ENCODE results near the gene TAF5.
A peak's percentile ranks its signal among the peaks of the same experiment; 100 is the strongest.
"Not testable (repeated sequence)": the region's sequence is repeated elsewhere in the genome, so short reads cannot be mapped to it uniquely, and the experiment has no call there.

TAF5 gene

GRCh38 chr10:103367782-103368518 lies at the start of gene TAF5:
Gene TAF5, plus strand, starts transcription at chr10:103367976. Its CDS starts 14 bp downstream, at chr10:103367990.
- DNase-seq, result peak; percentile 82

- no peak for DNase-seq
These were observed 39.9 kb upstream of the TAF5 start for GRCh38 chr10:103327906-103328305.

GRCh38 chr10:103333934-103334520 lies 33.7 kb upstream of the TAF5 start:
- DNase-seq, result no peak

GRCh38 chr10:103334567-103334966 lies 33.2 kb upstream of the TAF5 start:
- DNase-seq, result no peak

- DNase-seq, result no peak
These were observed 31.4 kb upstream of the TAF5 start for GRCh38 chr10:103336370-103336769.

- DNase-seq, result no peak
These were observed 17.6 kb upstream of the TAF5 start for GRCh38 chr10:103350175-103350516.

GRCh38 chr10:103350517-103351260 lies 17.1 kb upstream of the TAF5 start, which contains the start of gene PCGF6:
Gene PCGF6, minus strand, starts transcription at chr10:103351140. Its CDS starts 74 bp downstream, at chr10:103351066.
- peak; percentile 21 for DNase-seq

GRCh38 chr10:103353281-103353680 lies 14.5 kb upstream of the TAF5 start:
- DNase-seq, result no peak

GRCh38 chr10:103354567-103354966 lies 13.2 kb upstream of the TAF5 start:
- not testable (repeated sequence) for DNase-seq

- DNase-seq, result no peak
These were observed 11.7 kb upstream of the TAF5 start for GRCh38 chr10:103355906-103356599.

GRCh38 chr10:103359493-103359892 lies 8.3 kb upstream of the TAF5 start:
- DNase-seq, result not testable (repeated sequence)

GRCh38 chr10:103360791-103361190 lies 7.0 kb upstream of the TAF5 start:
- not testable (repeated sequence) for DNase-seq

GRCh38 chr10:103367379-103367781 lies 396 bp upstream of the TAF5 start:
- no peak for DNase-seq

GRCh38 chr10:103373544-103373943 lies 5.8 kb downstream of the TAF5 start:
- DNase-seq, result no peak

- no peak for DNase-seq
These were observed 6.5 kb downstream of the TAF5 start for GRCh38 chr10:103374263-103374662.

- DNase-seq, result no peak
These were observed 15.0 kb downstream of the TAF5 start for GRCh38 chr10:103382769-103383168.

- DNase-seq, result no peak
These were observed 26.4 kb downstream of the TAF5 start for GRCh38 chr10:103394180-103394579.

GRCh38 chr10:103395754-103396066 lies 27.9 kb downstream of the TAF5 start:
- no peak for DNase-seq

- peak; percentile 84 for DNase-seq
These were observed 28.5 kb downstream of the TAF5 start, which contains the start of the genes ATP5MK and PDCD11 for GRCh38 chr10:103396067-103396788. Gene ATP5MK, minus strand, starts transcription at chr10:103396475. Its CDS starts 4,018 bp downstream, at chr10:103392457. Gene PDCD11, plus strand, starts transcription at chr10:103396626. Its CDS starts 1,801 bp downstream, at chr10:103398427.

- no peak for DNase-seq
These were observed 29.0 kb downstream of the TAF5 start for GRCh38 chr10:103396789-103397087.

- DNase-seq, result no peak
These were observed 29.5 kb downstream of the TAF5 start for GRCh38 chr10:103397191-103397825.

GRCh38 chr10:103413564-103413963 lies 45.8 kb downstream of the TAF5 start:
- DNase-seq, result no peak

All from NCI-H774 (cell line).